H1 (cell line): ENCODE results near the gene WRAP73. TPM values are rescaled to one million over a fixed set of nuclear protein-coding genes. Genes with fewer than 3 reads are reported as not detected.

ENCODE experiments used
- CTCF ChIA-PET: fragments of 300-600 bp; sonication (Branson Sonifier 250); formaldehyde crosslinking; loops from one replicate; lab custom pipeline; 2021; ENCODE audit not compliant: partially characterized antibody; lab: Charles Lee
- POLR2A ChIA-PET: fragments of 300-600 bp; sonication (Branson Sonifier 250); formaldehyde crosslinking; loops from one replicate; lab custom pipeline; 2021; ENCODE audit warnings: inconsistent platforms; ENCODE audit not compliant: partially characterized antibody; lab: Charles Lee
- DNase-seq, 2 experiments: peaks; one replicate each; pipeline versions ENCODE4 v3.0.0 to v3.0.0-alpha.2; 2010 to 2022; ENCODE audit warnings: low spot score in 2 of 2, low read depth in 1 of 2, mixed read lengths in 1 of 2
- FAIRE-seq: peaks from 2 replicates; lab custom pipeline; 2011; peaks lifted over from hg19 to GRCh38; lab: Jason Lieb, UNC
- H2AFZ ChIP-seq: 2 replicates; pipeline ENCODE4 v1.8.1; 2012; ENCODE audit warnings: low read length, inconsistent platforms
- H2AK5ac ChIP-seq: 2 replicates; pipeline ENCODE4 v1.6.1; 2013; ENCODE audit warnings: low read depth, low read length
- H2BK120ac ChIP-seq: replicated peaks from 2 replicates; pipeline ENCODE3; 2013; ENCODE audit warnings: low read depth, low read length, inconsistent platforms
- H2BK12ac ChIP-seq: 2 replicates; pipeline ENCODE4 v1.6.1; 2013; ENCODE audit warnings: low read depth, low read length
- H2BK15ac ChIP-seq: 2 replicates; pipeline ENCODE4 v1.6.1; 2013; ENCODE audit warnings: low read length
- H2BK20ac ChIP-seq: 2 replicates; pipeline ENCODE4 v1.6.1; 2013; ENCODE audit warnings: low read length
- H2BK5ac ChIP-seq: 2 replicates; pipeline ENCODE4 v1.6.1; 2013; ENCODE audit warnings: low read depth, low read length
- H3K14ac ChIP-seq: 2 replicates; pipeline ENCODE4 v1.6.1; 2013; ENCODE audit warnings: inconsistent platforms; ENCODE audit not compliant: insufficient read length
- H3K18ac ChIP-seq: 2 replicates; pipeline ENCODE4 v1.6.1; 2013; ENCODE audit warnings: low read length; ENCODE audit errors: extremely low read depth
- H3K23ac ChIP-seq: 2 replicates; pipeline ENCODE4 v1.6.1; 2013; ENCODE audit warnings: inconsistent platforms; ENCODE audit not compliant: insufficient read length
- H3K23me2 ChIP-seq: 2 replicates; pipeline ENCODE4 v1.6.1; 2013; ENCODE audit warnings: low read depth, low read length
- H3K27ac ChIP-seq: 2 replicates; pipeline ENCODE4 v1.6.1; 2011; ENCODE audit warnings: low read depth, low read length, inconsistent platforms
- H3K27me3 ChIP-seq, 4 experiments: replicated peaks in 1 of 4; 1 replicate in 1 of 4; 2 replicates in 3 of 4; pipeline versions ENCODE4 v1.6.1 to v1.8.1; 2011 to 2013; ENCODE audit warnings: low read length in 3 of 4, mild to moderate bottlenecking in 3 of 4, inconsistent platforms in 2 of 4, mixed read lengths in 2 of 4, moderate library complexity in 1 of 4; ENCODE audit not compliant: control insufficient read depth in 3 of 4, insufficient read depth in 3 of 4; ENCODE audit errors: extremely low read depth in 1 of 4
- H3K36me3 ChIP-seq, 4 experiments: 2 replicates each; pipeline versions ENCODE4 v1.6.1 to v1.8.1; 2011 to 2013; ENCODE audit warnings: mild to moderate bottlenecking in 4 of 4, low read length in 3 of 4, moderate library complexity in 2 of 4, control low read depth in 1 of 4, inconsistent platforms in 1 of 4; ENCODE audit not compliant: insufficient read depth in 4 of 4, control insufficient read depth in 2 of 4
- H3K4ac ChIP-seq: replicated peaks from 2 replicates; pipeline ENCODE3; 2013; ENCODE audit warnings: low read length, low read depth, mixed read lengths, inconsistent platforms; ENCODE audit not compliant: insufficient read length
- H3K4me1 ChIP-seq, 4 experiments: replicated peaks in 1 of 4; 1 replicate in 1 of 4; 2 replicates in 3 of 4; pipeline versions ENCODE4 v1.6.1 to v1.8.1; 2011 to 2013; ENCODE audit warnings: low read length in 3 of 4, inconsistent platforms in 2 of 4, mixed read lengths in 1 of 4; ENCODE audit not compliant: insufficient read depth in 4 of 4, control insufficient read depth in 3 of 4
- H3K4me2 ChIP-seq, 2 experiments: 2 replicates each; pipeline versions ENCODE4 v1.6.1 to v1.8.1; 2011 to 2013; ENCODE audit warnings: low read depth in 2 of 2, low read length in 2 of 2, control low read depth in 1 of 2, inconsistent platforms in 1 of 2, mild to moderate bottlenecking in 1 of 2; ENCODE audit not compliant: insufficient read depth in 1 of 2
- H3K4me3 ChIP-seq, 4 experiments: fragments of 200-600, 300-600 bp in 1 of 4; sonication (generic), shearing (Covaris generic), sonication (Bioruptor Twin) in 1 of 4; 2 replicates each; pipeline versions ENCODE4 v1.5.1 to v1.8.1; 2011 to 2016; ENCODE audit warnings: low read length in 4 of 4, low read depth in 3 of 4, control low read depth in 2 of 4, inconsistent platforms in 2 of 4, mild to moderate bottlenecking in 2 of 4, mixed read lengths in 1 of 4, moderate library complexity in 1 of 4; ENCODE audit not compliant: insufficient read depth in 2 of 4; ENCODE audit errors: extremely low read depth in 1 of 4
- H3K56ac ChIP-seq: replicated peaks from 2 replicates; pipeline ENCODE3; 2013; ENCODE audit warnings: low read depth, mild to moderate bottlenecking, mixed read lengths, low read length, inconsistent platforms; ENCODE audit not compliant: insufficient read length
- H3K79me1 ChIP-seq: 2 replicates; pipeline ENCODE4 v1.6.1; 2013; ENCODE audit warnings: low read depth, low read length, control low read depth
- H3K79me2 ChIP-seq, 2 experiments: 2 replicates each; pipeline versions ENCODE4 v1.6.1 to v1.8.1; 2012 to 2013; ENCODE audit warnings: low read length in 2 of 2, mild to moderate bottlenecking in 2 of 2, inconsistent platforms in 1 of 2; ENCODE audit not compliant: insufficient read depth in 2 of 2, control insufficient read depth in 1 of 2
- H3K9ac ChIP-seq, 4 experiments: replicated peaks in 1 of 4; 1 replicate in 1 of 4; 2 replicates in 3 of 4; pipeline versions ENCODE4 v1.6.1 to v1.8.1; 2011 to 2013; ENCODE audit warnings: low read depth in 3 of 4, low read length in 3 of 4, control low read depth in 2 of 4, mild to moderate bottlenecking in 2 of 4, moderate library complexity in 2 of 4, inconsistent platforms in 1 of 4; ENCODE audit errors: extremely low read depth in 1 of 4
- H3K9me3 ChIP-seq, 2 experiments: 2 replicates each; pipeline versions ENCODE4 v1.6.1 to v1.8.1; 2012 to 2013; ENCODE audit warnings: mild to moderate bottlenecking in 2 of 2, moderate library complexity in 2 of 2, control low read depth in 1 of 2, inconsistent platforms in 1 of 2, low read depth in 1 of 2, low read length in 1 of 2, mixed read lengths in 1 of 2; ENCODE audit not compliant: insufficient read depth in 2 of 2
- H4K20me1 ChIP-seq, 2 experiments: replicated peaks in 1 of 2; 2 replicates each; pipeline versions ENCODE3 to v1.8.1; 2011 to 2013; ENCODE audit warnings: inconsistent platforms in 2 of 2, low read length in 2 of 2, mild to moderate bottlenecking in 1 of 2; ENCODE audit not compliant: insufficient read depth in 2 of 2, control insufficient read depth in 1 of 2
- H4K5ac ChIP-seq: 2 replicates; pipeline ENCODE4 v1.6.1; 2013; ENCODE audit warnings: low read length, low read depth, mixed read lengths, inconsistent platforms; ENCODE audit not compliant: insufficient read length
- H4K8ac ChIP-seq: 2 replicates; pipeline ENCODE4 v1.8.0; 2013; ENCODE audit warnings: mild to moderate bottlenecking, moderate library complexity, low read length, inconsistent platforms; ENCODE audit not compliant: insufficient read depth; ENCODE audit errors: extremely low read depth
- H4K91ac ChIP-seq: replicated peaks from 2 replicates; pipeline ENCODE3; 2013; ENCODE audit warnings: low read length, mixed read lengths, inconsistent platforms; ENCODE audit not compliant: insufficient read length
- RAD21 ChIP-seq, 2 experiments: IDR thresholded peaks in 1 of 2; conservative IDR thresholded peaks in 1 of 2; 2 replicates each; pipeline ENCODE4 v1.6.1; 2011; ENCODE audit warnings: low read depth in 2 of 2, low read length in 2 of 2, improper control_type of control experiment in 1 of 2, inconsistent platforms in 1 of 2, mild to moderate bottlenecking in 1 of 2, moderate library complexity in 1 of 2
- SAP30 ChIP-seq: fragments of 300-600 bp; sonication (generic); IDR thresholded peaks from 2 replicates; pipeline ENCODE4 v1.7.1; 2012; ENCODE audit warnings: low read length, moderate library complexity, mild to moderate bottlenecking, inconsistent platforms; ENCODE audit not compliant: insufficient read depth, insufficient replicate concordance
- SIRT6 ChIP-seq: IDR thresholded peaks from one replicate; pipeline ENCODE4 v1.7.1; 2012; ENCODE audit warnings: low read length, inconsistent platforms
- ZNF274 ChIP-seq: IDR thresholded peaks from 2 replicates; pipeline ENCODE4 v1.7.0; 2012; ENCODE audit warnings: low read length, borderline replicate concordance; ENCODE audit errors: extremely low read depth
- WGBS, 2 experiments: shearing (Covaris generic) in 1 of 2; methylation state at CpG; one replicate each; pipeline versions ENCODE4 v1.1.6 to v1.1.7; 2013 to 2015; ENCODE audit warnings: low lambda C conversion rate in 2 of 2, mixed read lengths in 2 of 2, inconsistent platforms in 1 of 2, low coverage in 1 of 2, missing lambda C conversion rate in 1 of 2; ENCODE audit not compliant: insufficient replicate concordance in 2 of 2, insufficient coverage in 1 of 2, insufficient read length in 1 of 2; ENCODE audit errors: extremely low coverage in 1 of 2, missing lambda C conversion rate in 1 of 2; 5-methylcytosine and 5-hydroxymethylcytosine counted together
- polyA plus RNA-seq, 7 experiments: library from polyadenylated mRNA; depleted of rRNA in 3 of 7; stranded (reverse) in 5 of 7; unstranded in 2 of 7; fragments of >200 nt in 5 of 7; fragments of 200-250 nt in 2 of 7; gene quantifications; 1 replicate in 5 of 7; 2 replicates in 1 of 7; 4 replicates in 1 of 7; pipeline versions ENCODE4 v1.2.1 to v1.2.3, GENCODE V29; 2011 to 2013; ENCODE audit warnings: missing spikeins in 2 of 7, mixed read lengths in 2 of 7
- total RNA-seq: library from RNA; stranded (reverse); fragmentation: NEBNext Ultra II Directional; extraction: Animal tissue kit (Norgen Biotek cat#: 25700); gene quantifications from 2 replicates; pipeline ENCODE4 v1.2.1, GENCODE V29; 2021

Gene WRAP73
- total and polyA plus RNA-seq, 2 of the 8 experiments (the other 6 are each of a cell fraction or from before 2014, with no cell fraction given): 30.3 to 50.7 TPM

GRCh38 chr1:3687504-3687903 is 37.6 kb upstream of the WRAP73 start:
- H2AFZ ChIP-seq: no peak overlapping the region
- peaks cover 3 to 31% (median 17%) of the 10 kb centered on the region in 4 experiments for H3K4me1 ChIP-seq
- H3K23ac ChIP-seq: no peak overlapping the region
- H3K18ac ChIP-seq: 0 out of 2 replicates have a peak overlapping the region, but pooled peaks have one; percentile 4
- H3K4me2 ChIP-seq: no peak overlapping the region
- no peaks in the 10 kb centered on the region; the same call in 1 of the 2 replicates for H3K79me1 ChIP-seq
- peak overlapping the region; percentile 75; the same call in 1 of the 2 replicates for H2BK12ac ChIP-seq
- no peak overlapping the region for H2BK15ac ChIP-seq
- no peak overlapping the region for H3K56ac ChIP-seq
- ChIA-PET CTCF (interaction anchor here (0.9 to 5.6 kb wide), 7 partner anchors 8 to 1152 kb away, joined by 3 to 32 read pairs (median 3); no protein-coding TSS in a partner anchor), POLR2A (no interaction called here)
- H3K27ac ChIP-seq: no peak overlapping the region
- TF ChIP-seq ZNF274 (no peak), RAD21 (IDR thresholded peaks at IDR 0.05 in 1 of 2, conservative IDR thresholded peaks at IDR 0.05 in 1 of 2; ENCODE audit: low read depth in 2 of 2, low read length in 2 of 2) (no peak), SIRT6 (no peak), SAP30 (no peak)
- no peaks in the 10 kb centered on the region for H3K9me3 ChIP-seq
- no peak overlapping the region for H3K4ac ChIP-seq
- no peak overlapping the region; the same call in 1 of the 2 replicates for H2AK5ac ChIP-seq
- no peak overlapping the region for H2BK120ac ChIP-seq
- no peaks in the 10 kb centered on the region for H3K79me2 ChIP-seq
- H3K36me3 ChIP-seq: no peaks in the 10 kb centered on the region
- H3K9ac ChIP-seq: no peak overlapping the region
- DNase-seq (no peak), FAIRE-seq (no peak)
- H2BK20ac ChIP-seq: 0 out of 2 replicates have a peak overlapping the region, but pooled peaks have one; percentile 21
- H2BK5ac ChIP-seq: peak overlapping the region; percentile 24; the same call in 1 of the 2 replicates
- WGBS, 2 experiments: 73% methylated on average over 9 of the region's 12 CpGs; no CpG with 5 or more reads in 1 of the 2 experiments
- H4K91ac ChIP-seq: no peak overlapping the region
- H3K14ac ChIP-seq: no peak overlapping the region
- H4K8ac ChIP-seq: 0 out of 2 replicates have a peak overlapping the region, but pooled peaks have one; percentile 54
- H3K27me3 ChIP-seq: peaks cover 0 to 12% (median 4%) of the 10 kb centered on the region in 4 experiments; a peak in 3 of 7 replicates
- H3K4me3 ChIP-seq: no peak overlapping the region
- no peak overlapping the region for H4K5ac ChIP-seq
- H3K23me2 ChIP-seq: no peaks in the 10 kb centered on the region; the same call in 1 of the 2 replicates
- H4K20me1 ChIP-seq: peaks cover 0 to 4% of the 10 kb centered on the region in 2 experiments
